HT1080 (cell line): ENCODE measurements around the gene GTF2H4. TPM values are rescaled to one million over a fixed set of nuclear protein-coding genes. Genes with fewer than 3 reads are reported as not detected.

Experiments used
- DNase-seq: peaks from one replicate; pipeline ENCODE4 v3.0.0-alpha.2; 2015; ENCODE audit warnings: low read depth
- small RNA-seq: library from RNA; depleted of rRNA; stranded (forward); fragments of <200 nt; gene quantifications from one replicate; pipeline ENCODE3, GENCODE V24; 2014
- total RNA-seq: library from RNA; depleted of rRNA; stranded (reverse); fragments of >200 nt; shearing (Covaris generic); gene quantifications from 2 replicates; pipeline ENCODE4 v1.2.3, GENCODE V29; 2014; rRNA removed

GTF2H4 gene
- total RNA-seq, 1 experiment from 2014 or later, result 28.0 TPM

- DNase-seq, result no peak
Observed at GRCh38 chr6:30951907-30952469, 44.0 kb downstream of the GTF2H4 start.

- DNase-seq, result no peak
Observed at GRCh38 chr6:30954631-30955366, 46.8 kb downstream of the GTF2H4 start.

- DNase-seq, result peak; percentile 61
Observed at GRCh38 chr6:30955367-30956042, 47.5 kb downstream of the GTF2H4 start.

GRCh38 chr6:30957716-30958115 lies 49.7 kb downstream of the GTF2H4 start:
- no peak for DNase-seq

- no peak for DNase-seq
Observed at GRCh38 chr6:30960907-30961673, 53.1 kb downstream of the GTF2H4 start.

- DNase-seq, result no peak
Observed at GRCh38 chr6:30962716-30963115, 54.7 kb downstream of the GTF2H4 start.

GRCh38 chr6:30963641-30964040 lies 55.6 kb downstream of the GTF2H4 start:
- DNase-seq, result peak; percentile 50

Small RNA genes lying within 50 kb of the gene (small RNA-seq; reads per million reads assigned to genes)
- gene RF00019, result not detected

Other genes starting within 250 kb of the GTF2H4 start
- gene DHX16, start 235.2 kb upstream of the GTF2H4 start, total RNA-seq, result 50.2 and 55.5 TPM in 2 replicates
- gene PPP1R18, start 221.6 kb upstream of the GTF2H4 start, total RNA-seq, result 86.0 and 109 TPM in 2 replicates
- 11.2 and 18.5 TPM in 2 replicates for gene NRM, start 217.2 kb upstream of the GTF2H4 start, total RNA-seq
- gene MDC1, start 190.9 kb upstream of the GTF2H4 start, total RNA-seq, result 11.0 and 12.9 TPM in 2 replicates
- 1,534 and 1,911 TPM in 2 replicates for gene TUBB, start 187.9 kb upstream of the GTF2H4 start, total RNA-seq
- gene FLOT1, start 165.5 kb upstream of the GTF2H4 start, total RNA-seq, result 67.0 and 73.8 TPM in 2 replicates
- 156 and 195 TPM in 2 replicates for gene IER3, start 163.7 kb upstream of the GTF2H4 start, total RNA-seq
- gene DDR1, start 23.7 kb upstream of the GTF2H4 start, total RNA-seq, result 34.8 and 37.0 TPM in 2 replicates
- gene VARS2, start 6.0 kb downstream of the GTF2H4 start, total RNA-seq, result 30.7 and 33.1 TPM in 2 replicates
- gene SFTA2, start 24.0 kb downstream of the GTF2H4 start, total RNA-seq, result not detected in 2 replicates
- not detected in 2 replicates for gene MUCL3, start 32.8 kb downstream of the GTF2H4 start, total RNA-seq
- gene MUC21, start 75.5 kb downstream of the GTF2H4 start, total RNA-seq, result not detected in 2 replicates
- gene MUC22, start 102.3 kb downstream of the GTF2H4 start, total RNA-seq, result not detected in 2 replicates
- not detected in 2 replicates for gene C6orf15, start 204.4 kb downstream of the GTF2H4 start, total RNA-seq
- 0.64 and 0.80 TPM in 2 replicates for gene PSORS1C1, start 206.6 kb downstream of the GTF2H4 start, total RNA-seq
- gene CDSN, start 212.2 kb downstream of the GTF2H4 start, total RNA-seq, result not detected in 2 replicates
- not detected in 2 replicates for gene PSORS1C2, start 230.9 kb downstream of the GTF2H4 start, total RNA-seq
- gene CCHCR1, start 249.6 kb downstream of the GTF2H4 start, total RNA-seq, result 22.1 and 29.2 TPM in 2 replicates